ENCODE results near the gene INPP4B.

INPP4B gene

DNA sequence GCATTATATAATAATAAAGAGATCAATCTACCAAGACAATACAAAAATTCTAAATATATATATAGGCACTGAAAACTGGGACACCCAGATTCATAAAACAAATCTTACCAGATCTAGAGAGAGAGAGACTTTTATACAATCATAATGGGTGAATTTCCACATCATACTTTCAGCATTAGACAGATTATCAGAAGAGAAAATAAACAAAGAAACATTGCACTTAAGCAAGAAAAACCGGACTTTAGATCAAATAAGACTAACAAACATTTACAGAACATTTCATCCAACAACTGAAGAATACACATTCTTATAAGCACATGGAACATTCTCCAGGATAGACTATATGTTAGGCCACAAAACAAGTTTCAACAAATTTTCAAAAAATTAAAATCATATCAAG, 245.1 kb downstream of the INPP4B start:
- no peak overlapping the region for H3K4me3 ChIP-seq (replicated peaks in 1 of 2; ENCODE audit: low read depth in 2 of 2, low read length in 2 of 2)
- peak in 1 of 2 donors; percentile 25 for DNase-seq (ENCODE audit: low read depth in 2 of 2)
- TF ChIP-seq, protein P1, sequence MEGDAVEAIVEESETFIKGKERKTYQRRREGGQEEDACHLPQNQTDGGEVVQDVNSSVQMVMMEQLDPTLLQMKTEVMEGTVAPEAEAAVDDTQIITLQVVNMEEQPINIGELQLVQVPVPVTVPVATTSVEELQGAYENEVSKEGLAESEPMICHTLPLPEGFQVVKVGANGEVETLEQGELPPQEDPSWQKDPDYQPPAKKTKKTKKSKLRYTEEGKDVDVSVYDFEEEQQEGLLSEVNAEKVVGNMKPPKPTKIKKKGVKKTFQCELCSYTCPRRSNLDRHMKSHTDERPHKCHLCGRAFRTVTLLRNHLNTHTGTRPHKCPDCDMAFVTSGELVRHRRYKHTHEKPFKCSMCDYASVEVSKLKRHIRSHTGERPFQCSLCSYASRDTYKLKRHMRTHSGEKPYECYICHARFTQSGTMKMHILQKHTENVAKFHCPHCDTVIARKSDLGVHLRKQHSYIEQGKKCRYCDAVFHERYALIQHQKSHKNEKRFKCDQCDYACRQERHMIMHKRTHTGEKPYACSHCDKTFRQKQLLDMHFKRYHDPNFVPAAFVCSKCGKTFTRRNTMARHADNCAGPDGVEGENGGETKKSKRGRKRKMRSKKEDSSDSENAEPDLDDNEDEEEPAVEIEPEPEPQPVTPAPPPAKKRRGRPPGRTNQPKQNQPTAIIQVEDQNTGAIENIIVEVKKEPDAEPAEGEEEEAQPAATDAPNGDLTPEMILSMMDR (IDR thresholded peaks at IDR 0.05; ENCODE audit: low read depth, low read length): no peak

DNA sequence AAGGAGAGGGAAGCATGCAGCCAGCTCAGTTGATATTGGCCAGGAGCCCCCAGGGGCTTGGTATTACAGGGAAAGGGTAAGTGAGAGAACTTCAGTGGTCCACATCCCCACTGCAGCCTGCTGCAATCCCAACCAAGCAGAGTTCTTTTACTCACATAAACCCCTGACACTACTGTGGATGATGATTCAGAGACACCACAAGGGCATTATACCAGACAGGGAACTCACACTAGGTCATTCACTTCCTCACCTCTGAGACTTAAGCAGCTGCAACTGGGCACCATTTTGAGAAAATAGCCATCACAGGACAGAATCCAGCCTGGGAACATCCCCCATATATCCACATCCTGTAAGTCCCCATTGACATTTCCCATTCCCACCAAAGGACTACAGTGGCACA, 248.0 kb downstream of the INPP4B start:
- DNase-seq (ENCODE audit: low read depth in 2 of 2): peak in 1 of 2 donors; percentile 5
- H3K4me3 ChIP-seq (replicated peaks in 1 of 2; ENCODE audit: low read depth in 2 of 2, low read length in 2 of 2): no peak overlapping the region
- TF ChIP-seq, protein P1 (IDR thresholded peaks at IDR 0.05; ENCODE audit: low read depth, low read length): no peak

DNA sequence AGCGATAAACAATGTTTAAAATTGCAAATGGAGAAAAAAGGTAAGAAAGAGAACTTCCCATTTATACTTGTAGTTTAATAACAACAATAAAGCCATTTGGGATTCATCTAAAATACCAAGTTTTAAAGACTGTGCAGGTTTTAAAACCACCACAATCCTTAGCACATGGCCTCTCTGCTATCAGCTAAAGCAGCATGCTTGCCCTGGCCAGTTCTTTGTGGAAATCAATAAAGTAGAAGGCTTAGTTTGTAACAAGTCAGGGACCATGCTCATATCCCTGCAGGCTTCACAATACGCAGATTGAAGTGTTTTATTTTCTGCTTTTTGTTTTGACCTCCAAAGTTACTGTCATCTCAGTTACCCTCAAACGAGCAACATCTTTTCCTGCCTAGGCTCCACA, 249.5 kb downstream of the INPP4B start:
- H3K4me3 ChIP-seq (replicated peaks in 1 of 2; ENCODE audit: low read depth in 2 of 2, low read length in 2 of 2): no peak overlapping the region
- TF ChIP-seq, protein P1 (IDR thresholded peaks at IDR 0.05; ENCODE audit: low read depth, low read length): no peak
- DNase-seq (ENCODE audit: low read depth in 2 of 2): no peak

DNA sequence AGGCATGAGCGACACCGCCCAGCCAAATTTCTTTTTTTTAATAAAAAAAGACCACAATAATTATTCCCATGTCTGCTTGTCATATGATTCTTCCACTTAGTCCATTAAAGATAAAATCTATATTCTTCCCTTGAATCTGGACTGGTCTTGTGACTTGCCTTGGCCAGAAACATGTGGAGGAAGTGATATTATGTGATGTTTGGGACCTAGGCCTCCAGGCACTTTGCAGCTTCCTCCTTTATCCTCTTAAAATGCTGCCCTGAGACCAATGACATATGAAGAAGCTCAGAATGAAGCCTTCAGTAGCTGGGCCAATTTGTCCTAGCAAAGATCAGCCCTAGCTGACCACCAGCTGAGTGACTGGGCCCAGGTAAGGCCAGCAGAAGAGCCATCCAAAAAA, 250.0 kb downstream of the INPP4B start:
- H3K4me3 ChIP-seq (replicated peaks in 1 of 2; ENCODE audit: low read depth in 2 of 2, low read length in 2 of 2): no peak overlapping the region
- no peak for DNase-seq (ENCODE audit: low read depth in 2 of 2)
- TF ChIP-seq, protein P1 (IDR thresholded peaks at IDR 0.05; ENCODE audit: low read depth, low read length): no peak

DNA sequence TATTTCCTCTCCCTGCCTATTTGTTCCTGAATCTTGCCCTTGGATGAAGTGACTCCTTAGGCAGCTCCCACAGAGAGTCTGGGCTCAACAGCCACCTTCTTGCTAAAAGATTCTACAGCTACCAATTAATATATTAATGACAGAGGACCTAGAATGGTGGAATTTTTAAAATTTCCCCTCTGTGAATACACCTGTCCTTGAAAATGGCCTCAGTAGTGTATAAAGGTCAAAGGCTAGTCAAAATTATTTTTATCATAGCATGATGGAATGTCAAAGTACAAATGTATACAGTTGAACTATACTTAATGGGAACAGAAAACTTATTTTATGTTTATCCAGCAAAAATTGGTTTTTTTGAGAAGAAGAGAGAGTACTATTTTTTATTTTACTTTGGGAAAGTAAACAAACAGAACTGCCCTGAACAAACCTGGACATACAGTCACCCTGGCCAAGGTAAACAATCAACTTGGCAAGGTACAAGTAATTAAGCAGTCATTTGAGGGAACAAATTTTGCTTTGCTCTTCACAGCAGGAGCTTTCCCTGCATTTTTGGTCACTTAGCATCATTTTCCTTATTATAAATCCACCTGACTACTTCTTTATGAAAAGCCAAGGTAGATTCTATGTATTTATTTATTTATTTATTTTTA, 250.8 kb downstream of the INPP4B start:
- no peak for DNase-seq (ENCODE audit: low read depth in 2 of 2)
- H3K4me3 ChIP-seq (replicated peaks in 1 of 2; ENCODE audit: low read depth in 2 of 2, low read length in 2 of 2): no peak overlapping the region
- TF ChIP-seq, protein P1 (IDR thresholded peaks at IDR 0.05; ENCODE audit: low read depth, low read length): no peak

DNA sequence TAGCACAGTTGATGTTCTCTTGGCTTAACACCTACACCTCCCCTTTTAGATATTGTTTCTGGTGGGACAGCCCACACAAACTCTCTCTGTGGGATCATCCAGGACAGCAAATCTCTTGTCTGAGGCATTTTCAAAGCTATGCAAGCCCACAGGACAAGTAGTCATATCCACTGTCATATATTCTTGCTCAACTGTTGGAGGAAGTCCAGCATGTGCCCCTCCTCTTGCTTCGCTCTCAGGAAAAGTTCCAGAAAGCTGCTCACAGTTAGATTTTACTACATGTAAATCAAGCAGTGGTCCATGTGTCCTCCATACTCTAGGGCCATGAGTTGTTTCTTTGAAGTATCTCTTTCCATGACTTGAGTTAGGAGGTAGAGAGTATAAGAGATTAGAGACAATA, 260.7 kb downstream of the INPP4B start:
- peak; percentile 48 to 51 for DNase-seq (ENCODE audit: low read depth in 2 of 2)
- no peak overlapping the region for H3K4me3 ChIP-seq (replicated peaks in 1 of 2; ENCODE audit: low read depth in 2 of 2, low read length in 2 of 2)
- TF ChIP-seq, protein P1 (IDR thresholded peaks at IDR 0.05; ENCODE audit: low read depth, low read length): no peak

DNA sequence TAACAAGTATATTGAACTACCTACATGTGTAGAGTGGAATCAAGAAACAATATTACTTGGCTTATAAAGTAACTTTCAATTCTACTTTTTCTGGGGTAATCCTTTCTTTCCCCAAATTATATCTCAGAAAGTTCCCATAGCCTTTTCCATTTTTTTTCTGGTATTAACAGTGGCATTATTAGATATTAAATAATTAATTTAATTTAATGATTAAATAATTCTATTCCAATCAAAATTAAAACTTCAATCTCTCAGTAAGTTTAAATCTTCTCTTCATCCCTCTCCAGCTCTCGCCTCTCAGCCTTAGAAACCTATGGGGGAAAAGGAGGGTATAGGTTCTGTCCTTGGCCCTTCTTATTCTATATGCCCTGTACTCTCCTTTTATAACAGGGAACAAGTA, 262.4 kb downstream of the INPP4B start:
- H3K4me3 ChIP-seq (replicated peaks in 1 of 2; ENCODE audit: low read depth in 2 of 2, low read length in 2 of 2): no peak overlapping the region
- DNase-seq (ENCODE audit: low read depth in 2 of 2): no peak
- TF ChIP-seq, protein P1 (IDR thresholded peaks at IDR 0.05; ENCODE audit: low read depth, low read length): no peak
